Nephron progenitor cell (in vitro differentiated cells): ENCODE data around the gene PDZRN3.

ENCODE experiments used
- DNase-seq: peaks from one replicate; pipeline ENCODE4 v3.0.0; 2021
- H3K27ac Mint-ChIP-seq: 2 replicates; pipeline ENCODE4 v1.8.0; 2021; ENCODE audit warnings: mild to moderate bottlenecking, moderate library complexity, mixed read lengths
- H3K27me3 Mint-ChIP-seq: 2 replicates; pipeline ENCODE4 v1.8.0; 2021; ENCODE audit warnings: mild to moderate bottlenecking, low read depth, mixed read lengths; ENCODE audit not compliant: poor library complexity
- H3K36me3 Mint-ChIP-seq: 2 replicates; pipeline ENCODE4 v1.8.0; 2021; ENCODE audit warnings: low read depth, mixed read lengths
- H3K4me1 Mint-ChIP-seq: 2 replicates; pipeline ENCODE4 v1.8.0; 2021; ENCODE audit warnings: mixed read lengths
- H3K4me3 Mint-ChIP-seq: 2 replicates; pipeline ENCODE4 v1.8.0; 2021; ENCODE audit warnings: mild to moderate bottlenecking, moderate library complexity, mixed read lengths
- H3K9me3 Mint-ChIP-seq: 2 replicates; pipeline ENCODE4 v1.8.0; 2021; ENCODE audit warnings: mild to moderate bottlenecking, moderate library complexity, mixed read lengths
- CTCF ChIP-seq: fragments of 200-600 bp; sonication (generic); IDR thresholded peaks from 2 replicates; pipeline ENCODE4 v1.5.0; 2021; ENCODE audit warnings: antibody characterized with exemption

PDZRN3 gene

GRCh38 chr3:73633916-73634344 is 9.2 kb upstream of the PDZRN3 start:
- no peaks in the 10 kb centered on the region for H3K9me3 Mint-ChIP-seq
- no peak overlapping the region for H3K27ac Mint-ChIP-seq
- DNase-seq = no peak
- no peaks in the 10 kb centered on the region for H3K36me3 Mint-ChIP-seq
- H3K4me3 Mint-ChIP-seq = no peak overlapping the region
- peaks cover 9% of the 10 kb centered on the region for H3K4me1 Mint-ChIP-seq
- peaks cover 7% of the 10 kb centered on the region for H3K27me3 Mint-ChIP-seq
- TF ChIP-seq CTCF = no peak

- H3K4me1 Mint-ChIP-seq = peaks cover 12% of the 10 kb centered on the region
- no peak overlapping the region for H3K27ac Mint-ChIP-seq
- DNase-seq = no peak
- no peaks in the 10 kb centered on the region for H3K9me3 Mint-ChIP-seq
- no peak overlapping the region for H3K4me3 Mint-ChIP-seq
- TF ChIP-seq CTCF = no peak
- H3K36me3 Mint-ChIP-seq = no peaks in the 10 kb centered on the region
- H3K27me3 Mint-ChIP-seq = peaks cover 7% of the 10 kb centered on the region
Measured at GRCh38 chr3:73633453-73633852, 8.7 kb upstream of the PDZRN3 start.

GRCh38 chr3:73626106-73626505 is 1.4 kb upstream of the PDZRN3 start:
- H3K27me3 Mint-ChIP-seq = no peaks in the 10 kb centered on the region
- no peak for TF ChIP-seq CTCF
- H3K4me1 Mint-ChIP-seq = peaks cover 73% of the 10 kb centered on the region
- H3K9me3 Mint-ChIP-seq = no peaks in the 10 kb centered on the region
- H3K27ac Mint-ChIP-seq = no peak overlapping the region
- H3K36me3 Mint-ChIP-seq = no peaks in the 10 kb centered on the region
- peak overlapping the region; percentile 89 for H3K4me3 Mint-ChIP-seq
- no peak for DNase-seq

- no peaks in the 10 kb centered on the region for H3K9me3 Mint-ChIP-seq
- peak overlapping the region; percentile 24 for H3K27ac Mint-ChIP-seq
- peaks cover 83% of the 10 kb centered on the region for H3K4me1 Mint-ChIP-seq
- H3K27me3 Mint-ChIP-seq = no peaks in the 10 kb centered on the region
- peaks cover 11% of the 10 kb centered on the region for H3K36me3 Mint-ChIP-seq
- peak; percentile 11 for TF ChIP-seq CTCF
- DNase-seq = peak; percentile 72
- peak overlapping the region; percentile 89 for H3K4me3 Mint-ChIP-seq
Measured at GRCh38 chr3:73624017-73624820, 522 bp downstream of the PDZRN3 start.

GRCh38 chr3:73623346-73623745 is 1.4 kb downstream of the PDZRN3 start:
- peak overlapping the region; percentile 89 for H3K4me3 Mint-ChIP-seq

More at GRCh38 chr3:73623346-73623745, 1.4 kb downstream of the PDZRN3 start:
- DNase-seq = no peak
- no peak for TF ChIP-seq CTCF
- Mint-ChIP-seq H3K4me1 (peaks cover 77% of the 10 kb centered on the region), H3K27ac (peak overlapping the region; percentile 24), H3K27me3 (no peaks in the 10 kb centered on the region), H3K36me3 (peaks cover 13% of the 10 kb centered on the region), H3K9me3 (no peaks in the 10 kb centered on the region)
